ENCODE data around the gene REEP1.

DNA sequence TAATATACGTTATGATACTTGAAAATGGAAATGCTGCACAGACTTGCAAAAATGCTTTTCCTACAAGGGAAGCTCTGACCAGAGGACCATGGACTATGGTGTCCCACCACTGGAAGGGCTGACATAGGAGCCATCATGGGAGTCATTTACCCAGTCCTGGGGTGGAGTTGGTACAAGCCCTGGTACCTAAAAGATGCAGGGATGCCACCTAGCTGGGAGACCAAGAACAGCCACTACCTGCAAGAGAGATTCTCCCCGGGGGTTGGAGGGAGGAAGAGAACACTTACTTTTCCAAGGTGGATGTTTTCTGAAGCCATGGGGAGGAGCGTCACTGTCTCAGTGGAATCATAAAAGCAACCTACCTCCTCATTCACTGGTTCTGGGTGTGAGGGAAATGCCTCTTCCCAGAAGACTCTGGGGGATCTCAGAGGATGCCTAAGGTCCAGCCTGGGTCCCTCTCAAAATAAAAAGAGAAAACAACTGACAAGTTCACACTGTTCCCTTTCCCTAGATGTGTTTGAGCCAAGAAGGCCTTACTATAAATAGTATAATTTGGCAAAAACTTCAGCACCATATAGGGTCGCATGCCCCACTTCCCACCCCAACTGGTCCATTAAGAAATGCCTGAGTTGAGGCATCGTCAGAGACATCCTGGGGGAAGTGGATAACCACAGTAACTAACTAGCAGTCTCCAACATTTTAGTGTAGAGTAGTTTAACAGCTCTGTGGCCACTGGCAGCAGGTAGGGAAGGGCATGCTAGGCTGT lies 39.9 kb downstream of the REEP1 start:
- TF ChIP-seq EZH2 (IDR thresholded peaks at IDR 0.05) (no peak), ZNF274 (IDR thresholded peaks at IDR 0.05; ENCODE audit: low read depth, low read length) (no peak), SIN3A (IDR thresholded peaks at IDR 0.05; ENCODE audit: low read depth) (no peak), POLR2A (IDR thresholded peaks at IDR 0.05; ENCODE audit: borderline replicate concordance, extremely low read depth, insufficient read depth, insufficient read length) (no peak)
- TF ChIP-seq, protein P1, sequence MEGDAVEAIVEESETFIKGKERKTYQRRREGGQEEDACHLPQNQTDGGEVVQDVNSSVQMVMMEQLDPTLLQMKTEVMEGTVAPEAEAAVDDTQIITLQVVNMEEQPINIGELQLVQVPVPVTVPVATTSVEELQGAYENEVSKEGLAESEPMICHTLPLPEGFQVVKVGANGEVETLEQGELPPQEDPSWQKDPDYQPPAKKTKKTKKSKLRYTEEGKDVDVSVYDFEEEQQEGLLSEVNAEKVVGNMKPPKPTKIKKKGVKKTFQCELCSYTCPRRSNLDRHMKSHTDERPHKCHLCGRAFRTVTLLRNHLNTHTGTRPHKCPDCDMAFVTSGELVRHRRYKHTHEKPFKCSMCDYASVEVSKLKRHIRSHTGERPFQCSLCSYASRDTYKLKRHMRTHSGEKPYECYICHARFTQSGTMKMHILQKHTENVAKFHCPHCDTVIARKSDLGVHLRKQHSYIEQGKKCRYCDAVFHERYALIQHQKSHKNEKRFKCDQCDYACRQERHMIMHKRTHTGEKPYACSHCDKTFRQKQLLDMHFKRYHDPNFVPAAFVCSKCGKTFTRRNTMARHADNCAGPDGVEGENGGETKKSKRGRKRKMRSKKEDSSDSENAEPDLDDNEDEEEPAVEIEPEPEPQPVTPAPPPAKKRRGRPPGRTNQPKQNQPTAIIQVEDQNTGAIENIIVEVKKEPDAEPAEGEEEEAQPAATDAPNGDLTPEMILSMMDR (IDR thresholded peaks at IDR 0.05 in 2 of 3, conservative IDR thresholded peaks at IDR 0.05 in 1 of 3; ENCODE audit: borderline replicate concordance in 1 of 3, insufficient read depth in 1 of 3, low read depth in 2 of 3, low read length in 2 of 3), result peak in 2 of 3 experiments; percentile 28 to 34; a peak in 2 of 6 replicates

All from HCT116 (cell line).